MM.1S (cell line): Measurements from ENCODE around the gene BTG4.

Experiments
- EZH2 ChIP-seq: fragments of 300-600 bp; sonication (generic); optimal IDR thresholded peaks from 2 replicates; pipeline ENCODE3; 2017; ENCODE audit warnings: low read depth, mild to moderate bottlenecking, antibody characterized with exemption, low read length, mixed read lengths
- TF ChIP-seq, protein P1 (sequence below): fragments of 300-600 bp; sonication (generic); IDR thresholded peaks from 2 replicates; pipeline ENCODE4 v1.5.1; 2016; ENCODE audit warnings: antibody characterized with exemption, low read length, mixed read lengths

DNA sequence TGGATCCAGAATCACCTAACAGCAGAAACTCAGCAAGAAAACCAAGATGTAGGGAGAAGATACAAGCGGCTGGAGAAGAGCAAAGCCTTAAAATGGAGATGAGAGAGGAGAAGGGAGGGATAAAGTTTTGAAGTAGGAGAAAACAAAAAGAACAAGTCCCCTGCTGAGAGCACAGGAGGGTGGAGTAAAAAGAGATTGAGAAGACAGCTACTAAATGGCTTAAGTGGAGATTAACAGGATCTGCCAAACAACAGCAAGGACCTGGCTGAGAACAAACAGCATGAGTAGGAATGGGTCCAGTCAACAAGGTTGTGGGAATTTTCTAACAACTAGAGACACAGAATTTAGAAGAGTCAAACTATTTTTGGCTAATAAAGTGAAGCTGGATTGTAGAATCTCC, 18.1 kb downstream of the BTG4 start:
- TF ChIP-seq, protein P1, sequence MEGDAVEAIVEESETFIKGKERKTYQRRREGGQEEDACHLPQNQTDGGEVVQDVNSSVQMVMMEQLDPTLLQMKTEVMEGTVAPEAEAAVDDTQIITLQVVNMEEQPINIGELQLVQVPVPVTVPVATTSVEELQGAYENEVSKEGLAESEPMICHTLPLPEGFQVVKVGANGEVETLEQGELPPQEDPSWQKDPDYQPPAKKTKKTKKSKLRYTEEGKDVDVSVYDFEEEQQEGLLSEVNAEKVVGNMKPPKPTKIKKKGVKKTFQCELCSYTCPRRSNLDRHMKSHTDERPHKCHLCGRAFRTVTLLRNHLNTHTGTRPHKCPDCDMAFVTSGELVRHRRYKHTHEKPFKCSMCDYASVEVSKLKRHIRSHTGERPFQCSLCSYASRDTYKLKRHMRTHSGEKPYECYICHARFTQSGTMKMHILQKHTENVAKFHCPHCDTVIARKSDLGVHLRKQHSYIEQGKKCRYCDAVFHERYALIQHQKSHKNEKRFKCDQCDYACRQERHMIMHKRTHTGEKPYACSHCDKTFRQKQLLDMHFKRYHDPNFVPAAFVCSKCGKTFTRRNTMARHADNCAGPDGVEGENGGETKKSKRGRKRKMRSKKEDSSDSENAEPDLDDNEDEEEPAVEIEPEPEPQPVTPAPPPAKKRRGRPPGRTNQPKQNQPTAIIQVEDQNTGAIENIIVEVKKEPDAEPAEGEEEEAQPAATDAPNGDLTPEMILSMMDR: no peak
- TF ChIP-seq EZH2: no peak
